SK-N-SH treated with all-trans-retinoic acid at 6 μM for 48 hours (cell line): ENCODE measurements around the gene SYNE4.

Experiments
- ATAC-seq: fragments of 200-7000 bp; cut with Tn5 transposase; 3 replicates; pipeline ENCODE4 v1.9.1; 2020; ENCODE audit warnings: mild to moderate bottlenecking, moderate library complexity
- ARNTL ChIP-seq: fragments of 450-650 bp; formaldehyde crosslinking; IDR thresholded peaks from 2 replicates; pipeline ENCODE4 v1.5.0; 2020; ENCODE audit warnings: low read depth, mild to moderate bottlenecking, moderate library complexity, borderline replicate concordance
- BACH2 ChIP-seq: fragments of 250-450 bp; sonication (Bioruptor Pico); IDR thresholded peaks from 2 replicates; pipeline ENCODE4 v1.9.0; 2021; ENCODE audit warnings: mild to moderate bottlenecking, borderline replicate concordance
- CREB5 ChIP-seq: fragments of 250-450 bp; sonication (Bioruptor Pico); IDR thresholded peaks from 2 replicates; pipeline ENCODE4 v1.5.1; 2020; ENCODE audit warnings: low read depth, mild to moderate bottlenecking, moderate library complexity
- CSDC2 ChIP-seq: fragments of 250-450 bp; sonication (Bioruptor Pico); IDR thresholded peaks from 2 replicates; pipeline ENCODE4 v1.5.0; 2020; ENCODE audit warnings: mild to moderate bottlenecking, moderate library complexity
- CSRNP3 ChIP-seq: fragments of 250-450 bp; sonication (Bioruptor Pico); IDR thresholded peaks from 2 replicates; pipeline ENCODE4 v1.5.1; 2021; ENCODE audit warnings: mild to moderate bottlenecking, moderate library complexity
- ESRRG ChIP-seq: fragments of 250-450 bp; sonication (Bioruptor Pico); IDR thresholded peaks from 2 replicates; pipeline ENCODE4 v1.6.1; 2021; ENCODE audit warnings: mild to moderate bottlenecking
- GLIS3 ChIP-seq: fragments of 250-450 bp; sonication (Bioruptor Pico); IDR thresholded peaks from 2 replicates; pipeline ENCODE4 v1.5.0; 2020; ENCODE audit warnings: mild to moderate bottlenecking, moderate library complexity
- ISL1 ChIP-seq: fragments of 250-450 bp; sonication (Bioruptor Pico); IDR thresholded peaks from 2 replicates; pipeline ENCODE4 v2.1.2; 2022; ENCODE audit warnings: mild to moderate bottlenecking, moderate library complexity
- OSR1 ChIP-seq: fragments of 250-450 bp; sonication (Bioruptor Pico); IDR thresholded peaks from 2 replicates; pipeline ENCODE4 v1.8.0; 2022; ENCODE audit warnings: moderate library complexity, mild to moderate bottlenecking, inconsistent platforms
- PATZ1 ChIP-seq: fragments of 250-450 bp; sonication (Bioruptor Pico); IDR thresholded peaks from 2 replicates; pipeline ENCODE4 v1.8.0; 2020; ENCODE audit warnings: mild to moderate bottlenecking, moderate library complexity, borderline replicate concordance
- POU6F1 ChIP-seq: fragments of 250-450 bp; sonication (Bioruptor Pico); IDR thresholded peaks from 2 replicates; pipeline ENCODE4 v1.8.0; 2021; ENCODE audit warnings: low read depth, mild to moderate bottlenecking, moderate library complexity, borderline replicate concordance
- PPARA ChIP-seq: fragments of 250-450 bp; sonication (Bioruptor Pico); IDR thresholded peaks from 2 replicates; pipeline ENCODE4 v1.5.0; 2020; ENCODE audit warnings: mild to moderate bottlenecking, borderline replicate concordance
- RARB ChIP-seq: fragments of 250-450 bp; sonication (Bioruptor Pico); IDR thresholded peaks from 2 replicates; pipeline ENCODE4 v1.8.0; 2021; ENCODE audit warnings: mild to moderate bottlenecking, moderate library complexity
- SNAI2 ChIP-seq: fragments of 250-450 bp; sonication (Bioruptor Pico); IDR thresholded peaks from 2 replicates; pipeline ENCODE4 v1.5.0; 2020; ENCODE audit warnings: mild to moderate bottlenecking, moderate library complexity
- TCF4 ChIP-seq: fragments of 250-450 bp; sonication (Bioruptor Pico); IDR thresholded peaks from 2 replicates; pipeline ENCODE4 v1.8.0; 2021; ENCODE audit warnings: mild to moderate bottlenecking, moderate library complexity, borderline replicate concordance
- TOX ChIP-seq: fragments of 250-450 bp; sonication (Bioruptor Pico); IDR thresholded peaks from 2 replicates; pipeline ENCODE4 v1.8.0; 2021; ENCODE audit warnings: mild to moderate bottlenecking, moderate library complexity, borderline replicate concordance
- TSHZ2 ChIP-seq: fragments of 250-450 bp; sonication (Bioruptor Pico); IDR thresholded peaks from 2 replicates; pipeline ENCODE4 v1.5.0; 2020; ENCODE audit warnings: mild to moderate bottlenecking, moderate library complexity
- ZC3H10 ChIP-seq: fragments of 250-450 bp; sonication (Bioruptor Pico); IDR thresholded peaks from 2 replicates; pipeline ENCODE4 v1.5.1; 2021; ENCODE audit warnings: mild to moderate bottlenecking, moderate library complexity
- ZFP3 ChIP-seq: fragments of 250-450 bp; sonication (Bioruptor Pico); IDR thresholded peaks from 2 replicates; pipeline ENCODE4 v1.5.0; 2020; ENCODE audit warnings: mild to moderate bottlenecking, moderate library complexity
- ZFP30 ChIP-seq: fragments of 450-650 bp; formaldehyde crosslinking; IDR thresholded peaks from 2 replicates; pipeline ENCODE4 v1.5.0; 2022; ENCODE audit warnings: mild to moderate bottlenecking, moderate library complexity
- ZNF565 ChIP-seq: fragments of 450-650 bp; formaldehyde crosslinking; conservative IDR thresholded peaks from 2 replicates; pipeline ENCODE4 v1.5.0; 2020; ENCODE audit warnings: low read depth, mild to moderate bottlenecking, moderate library complexity
- ZNF8 ChIP-seq: fragments of 450-650 bp; formaldehyde crosslinking; IDR thresholded peaks from 2 replicates; pipeline ENCODE4 v1.5.0; 2020; ENCODE audit warnings: mild to moderate bottlenecking, moderate library complexity

The SYNE4 gene

GRCh38 chr19:35990156-35990555 lies 18.5 kb downstream of the SYNE4 start:
- TF ChIP-seq PPARA (CRISPR knock-in tag), result no peak
- TF ChIP-seq ARNTL (CRISPR knock-in tag), result no peak
- TF ChIP-seq OSR1, result no peak
- TF ChIP-seq GLIS3, result no peak
- no peak for TF ChIP-seq ISL1 (CRISPR knock-in tag)
- no peak for TF ChIP-seq ZFP3 (CRISPR knock-in tag)
- no peak for TF ChIP-seq ZNF8 (CRISPR knock-in tag)
- TF ChIP-seq CREB5, result no peak
- no peak for TF ChIP-seq TOX (CRISPR knock-in tag)
- no peak for TF ChIP-seq ZNF565 (CRISPR knock-in tag)
- no peak for TF ChIP-seq TCF4
- TF ChIP-seq ZC3H10 (CRISPR knock-in tag), result no peak
- TF ChIP-seq CSDC2 (CRISPR knock-in tag), result no peak
- no peak for TF ChIP-seq ZFP30 (CRISPR knock-in tag)
- TF ChIP-seq POU6F1, result no peak
- no peak for TF ChIP-seq BACH2 (CRISPR knock-in tag)

GRCh38 chr19:35988824-35989223 lies 19.8 kb downstream of the SYNE4 start:
- ATAC-seq, result no peak
- TF ChIP-seq CREB5, result no peak
- no peak for TF ChIP-seq CSDC2 (CRISPR knock-in tag)
- TF ChIP-seq ZFP30 (CRISPR knock-in tag), result no peak
- TF ChIP-seq PPARA (CRISPR knock-in tag), result no peak

More at GRCh38 chr19:35990156-35990555, 18.5 kb downstream of the SYNE4 start:
- ATAC-seq, result no peak

GRCh38 chr19:35987571-35987896 lies 21.1 kb downstream of the SYNE4 start:
- peak; percentile 36; the same call in 1 of the 2 replicates for TF ChIP-seq TSHZ2 (CRISPR knock-in tag)
- no peak for TF ChIP-seq POU6F1
- TF ChIP-seq, all 23 proteins: peak for 1
- no peak for ATAC-seq

- ATAC-seq, result peak; percentile 86
- no peak for TF ChIP-seq ZFP30 (CRISPR knock-in tag)
- TF ChIP-seq ZNF8 (CRISPR knock-in tag), result no peak
- TF ChIP-seq PATZ1 (CRISPR knock-in tag), result no peak; the same call in 1 of the 2 replicates
- TF ChIP-seq PPARA (CRISPR knock-in tag), result no peak
- no peak for TF ChIP-seq ZC3H10 (CRISPR knock-in tag)
- no peak for TF ChIP-seq RARB (CRISPR knock-in tag)
- no peak for TF ChIP-seq BACH2 (CRISPR knock-in tag)
- TF ChIP-seq CSRNP3 (CRISPR knock-in tag), result no peak
- no peak for TF ChIP-seq ZFP3 (CRISPR knock-in tag)
- TF ChIP-seq CREB5, result no peak
- no peak for TF ChIP-seq SNAI2
- no peak for TF ChIP-seq ESRRG (CRISPR knock-in tag)
Observed at GRCh38 chr19:35986664-35987570, 21.7 kb downstream of the SYNE4 start.
